RPMI8226 (cell line): ENCODE results near the gene GIMAP1.

ENCODE experiments used
- DNase-seq: peaks from one replicate; pipeline ENCODE4 v3.0.0-alpha.2; 2015

The GIMAP1 gene

DNA sequence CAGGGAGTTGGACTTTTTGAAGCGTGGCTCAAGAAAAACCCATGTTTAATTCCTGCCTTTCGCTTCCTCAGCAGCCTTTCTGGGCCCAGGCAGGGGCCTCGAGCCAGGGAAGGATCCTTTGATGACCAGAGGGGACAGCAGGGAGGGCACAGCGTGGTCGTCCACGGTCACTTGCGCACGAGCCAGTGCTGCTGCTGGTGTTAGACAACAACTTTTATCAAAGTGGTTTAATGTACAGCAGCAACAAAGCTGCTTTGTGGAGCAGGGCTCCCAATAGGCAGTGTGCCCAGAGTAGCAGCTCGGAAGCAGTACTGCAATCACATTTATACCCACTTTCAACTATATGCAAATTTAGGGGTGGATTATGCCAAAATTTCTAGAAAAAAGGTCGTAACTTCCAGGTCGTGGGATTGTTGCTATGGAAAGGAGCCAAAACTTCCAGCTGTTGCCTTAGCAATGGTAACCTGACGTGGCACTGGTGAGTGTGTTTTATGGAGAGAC, 6.1 kb downstream of the GIMAP1 start:
- no peak for DNase-seq

DNA sequence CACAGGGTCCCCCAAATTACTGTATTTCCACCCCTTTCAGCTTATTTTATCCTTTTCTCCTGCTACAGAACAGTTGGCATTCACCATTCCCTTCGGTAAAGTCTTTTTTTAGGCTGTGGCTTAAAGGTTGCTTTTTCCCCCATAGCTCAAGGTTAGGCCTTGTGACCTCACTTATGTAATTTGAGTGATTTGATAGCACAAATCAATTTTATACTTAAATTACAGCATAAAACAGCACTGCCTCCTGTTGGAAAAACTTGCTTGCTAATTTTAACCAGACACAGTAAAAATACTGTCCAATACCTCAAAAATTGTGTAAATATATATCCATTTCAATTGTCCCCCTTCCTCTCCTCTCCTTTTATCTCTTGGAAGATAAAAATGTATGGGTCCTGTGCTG, 7.1 kb downstream of the GIMAP1 start:
- no peak for DNase-seq

DNA sequence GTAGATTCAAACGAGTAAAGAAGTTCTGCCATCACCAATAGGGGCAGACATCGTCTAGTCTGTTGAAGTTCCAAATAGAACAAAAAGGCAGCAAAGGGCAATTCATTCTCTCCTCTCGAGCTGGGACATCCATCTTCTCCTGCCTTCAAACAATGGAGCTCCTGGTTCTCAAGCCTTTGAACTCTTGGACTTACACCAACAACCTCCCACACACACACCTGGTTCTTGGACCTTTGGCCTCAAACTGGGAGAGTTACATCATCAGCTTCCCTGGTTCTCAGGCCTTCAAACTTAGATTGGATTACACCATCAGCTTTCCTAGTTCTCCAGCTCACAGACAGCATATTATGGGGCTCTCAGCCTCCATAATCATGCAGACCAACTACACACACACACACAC, 11.0 kb downstream of the GIMAP1 start:
- DNase-seq = no peak

- no peak for DNase-seq
Measured at GRCh38 chr7:150728011-150728410, 11.6 kb downstream of the GIMAP1 start.

GRCh38 chr7:150728609-150729008, 12.2 kb downstream of the GIMAP1 start:
- no peak for DNase-seq

DNA sequence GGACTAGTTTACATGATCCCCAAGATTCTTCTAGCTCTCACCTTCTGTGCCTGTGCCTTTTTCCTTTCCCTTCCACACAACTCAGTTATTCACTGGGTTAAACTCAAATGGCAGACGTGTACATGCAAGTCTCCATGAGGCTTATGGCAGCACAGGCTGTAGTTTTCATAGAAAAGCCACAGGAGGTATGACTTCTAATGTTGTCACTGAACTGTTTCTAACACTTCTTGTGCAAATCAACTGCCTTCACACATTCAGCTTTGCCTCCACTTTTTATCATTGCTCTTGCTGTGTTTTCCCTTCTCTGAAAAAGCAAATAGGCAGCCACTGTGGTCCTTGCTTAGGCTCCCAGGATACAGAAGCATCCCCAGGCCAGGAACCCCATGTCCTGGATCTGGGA, 15.5 kb downstream of the GIMAP1 start:
- no peak for DNase-seq

DNA sequence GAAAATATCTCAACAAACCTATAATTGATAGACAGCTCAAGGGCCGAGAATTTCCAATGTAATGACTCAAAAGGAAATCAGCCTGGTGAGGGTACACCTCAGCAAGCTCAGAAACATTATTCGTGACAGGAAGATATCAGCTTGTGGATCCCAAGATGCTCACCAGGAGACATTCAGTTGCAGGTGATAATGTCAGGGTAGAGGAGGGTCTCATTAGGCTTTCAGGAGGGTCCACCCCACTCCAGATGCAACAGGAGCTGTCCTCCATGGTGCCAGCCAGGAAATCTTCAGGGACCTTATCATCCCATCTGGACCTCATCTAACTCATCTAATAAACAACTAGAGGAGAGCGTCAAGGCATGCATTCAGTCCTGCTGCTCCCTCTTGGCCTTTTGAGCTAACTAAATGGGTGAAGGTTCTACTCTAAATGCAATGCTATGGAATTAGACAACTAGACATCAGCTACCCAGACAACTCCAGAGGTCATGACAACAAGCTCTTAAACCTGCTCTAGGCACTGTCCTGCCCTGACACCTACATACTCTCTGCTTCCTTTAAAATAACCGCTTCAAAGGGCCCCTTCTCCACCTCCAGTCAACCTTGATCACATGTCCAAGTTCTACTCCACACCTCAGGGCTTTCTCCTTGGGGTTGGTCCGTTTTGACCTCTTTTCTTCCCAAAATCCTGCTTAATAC, 16.5 kb downstream of the GIMAP1 start:
- no peak for DNase-seq

DNA sequence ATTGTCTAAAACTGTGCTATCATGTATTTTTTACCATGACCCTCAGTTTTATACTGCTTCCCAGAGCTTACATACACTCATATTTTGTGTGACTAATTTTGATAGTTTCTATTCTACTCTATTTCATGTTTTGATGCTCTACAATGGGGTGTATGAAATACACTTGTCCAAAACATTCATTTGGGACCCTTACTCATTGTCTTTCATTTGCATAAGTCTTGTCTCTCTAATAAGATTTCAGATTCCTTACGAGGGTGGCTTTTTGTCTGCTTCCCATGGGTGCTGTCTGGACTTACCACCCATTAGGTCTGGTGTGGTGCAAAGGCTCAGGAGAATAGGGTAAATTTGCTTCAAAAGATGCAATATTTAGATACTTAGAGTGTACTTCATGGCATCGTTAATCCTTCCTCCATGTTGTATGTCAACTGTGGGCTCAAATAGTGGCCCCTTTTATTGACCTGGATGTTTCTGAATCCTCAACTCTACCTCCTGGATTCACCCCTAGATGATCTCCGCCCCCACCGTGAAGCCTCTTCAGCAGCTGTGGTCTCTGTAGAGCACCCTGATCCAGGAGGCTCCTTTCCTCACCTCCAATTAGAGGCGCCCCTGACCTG, 17.2 kb downstream of the GIMAP1 start:
- DNase-seq = no peak

GRCh38 chr7:150734254-150734653, 17.8 kb downstream of the GIMAP1 start:
- DNase-seq = no peak

GRCh38 chr7:150735596-150736358, 19.4 kb downstream of the GIMAP1 start:
- no peak for DNase-seq

DNA sequence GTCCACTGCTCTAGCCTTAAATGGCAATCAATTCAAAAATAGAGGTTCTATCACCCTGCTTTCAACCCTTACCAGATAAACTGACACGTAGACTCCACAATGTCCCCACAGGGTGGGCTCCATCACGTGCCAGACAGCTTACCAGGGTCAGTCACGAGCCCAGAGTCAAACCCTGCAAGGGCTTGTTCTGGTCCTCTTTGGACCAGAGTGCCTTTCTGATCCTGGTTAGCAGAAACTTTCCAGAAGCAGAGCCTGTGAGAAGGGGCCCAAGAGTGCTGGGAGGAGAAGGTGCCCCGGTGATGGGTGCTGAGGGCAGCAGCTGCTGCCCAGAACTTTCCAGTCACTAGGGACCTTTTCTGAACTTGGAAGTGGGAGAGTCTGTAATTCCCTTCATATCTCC, 20.5 kb downstream of the GIMAP1 start:
- DNase-seq = no peak

DNA sequence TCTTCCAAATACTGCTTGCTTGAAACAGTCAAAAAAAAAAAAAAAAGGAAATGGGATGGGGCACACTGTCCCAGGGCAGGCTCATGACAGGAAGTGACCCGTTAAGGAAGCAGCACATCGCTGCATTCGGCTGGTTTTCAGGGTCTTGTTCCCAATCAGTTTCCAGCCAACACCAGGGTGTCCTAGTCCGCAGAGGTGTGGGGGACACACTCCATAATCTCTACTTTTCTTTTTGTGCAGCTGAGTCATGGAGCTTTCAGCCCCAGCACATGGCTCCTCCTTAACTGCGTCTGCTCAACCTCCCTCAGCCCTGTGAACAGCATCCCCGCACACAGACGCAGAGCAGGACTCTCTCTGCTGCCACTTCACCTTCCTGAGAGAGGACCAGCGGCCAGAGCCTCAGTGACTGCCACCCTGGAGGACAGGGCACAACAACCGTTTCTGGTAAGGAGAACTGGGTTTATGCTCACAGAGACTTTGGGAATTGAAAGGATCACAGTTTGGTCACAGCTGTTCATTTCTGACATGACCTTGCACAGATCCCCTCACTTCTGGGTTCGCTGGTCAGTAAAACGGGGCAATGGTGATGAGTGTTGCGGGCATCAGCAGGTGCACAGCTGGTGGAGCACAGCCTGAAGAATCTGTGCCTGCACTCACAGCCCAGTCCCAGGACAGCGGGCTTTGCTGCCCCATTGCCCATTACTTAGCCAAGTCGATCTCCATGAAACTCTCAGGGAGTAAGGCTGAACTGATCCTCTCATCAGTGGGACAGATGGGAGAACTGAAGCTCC, 21.0 kb downstream of the GIMAP1 start, which contains the start of gene GIMAP5:
GIMAP5 (plus strand) TSS at position 154 of the 791 bp plus-strand sequence. CDS start 3,467 bp downstream, outside the sequence.
- DNase-seq = peak; percentile 17

- DNase-seq = no peak
Measured at GRCh38 chr7:150738092-150738491, 21.7 kb downstream of the GIMAP1 start.

DNA sequence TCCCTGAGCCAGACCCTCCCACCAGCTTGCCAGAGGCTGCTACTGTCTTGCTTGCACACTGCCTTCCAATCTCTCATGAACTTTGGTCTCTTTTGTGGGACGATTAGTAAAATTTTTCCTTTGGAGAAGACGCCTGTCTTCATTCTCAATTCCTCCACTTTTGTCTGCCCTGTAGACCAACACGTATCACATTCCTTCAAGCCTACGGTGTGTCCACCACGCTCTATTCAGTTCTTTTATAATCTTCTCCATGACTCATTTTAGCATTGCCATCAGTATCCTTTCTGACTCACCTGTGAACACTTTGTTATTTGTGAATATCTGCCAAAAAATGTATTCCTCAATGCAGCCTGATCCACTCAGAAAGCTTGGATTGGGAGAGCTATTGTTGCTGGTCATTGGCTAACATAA, 22.2 kb downstream of the GIMAP1 start:
- no peak for DNase-seq

DNA sequence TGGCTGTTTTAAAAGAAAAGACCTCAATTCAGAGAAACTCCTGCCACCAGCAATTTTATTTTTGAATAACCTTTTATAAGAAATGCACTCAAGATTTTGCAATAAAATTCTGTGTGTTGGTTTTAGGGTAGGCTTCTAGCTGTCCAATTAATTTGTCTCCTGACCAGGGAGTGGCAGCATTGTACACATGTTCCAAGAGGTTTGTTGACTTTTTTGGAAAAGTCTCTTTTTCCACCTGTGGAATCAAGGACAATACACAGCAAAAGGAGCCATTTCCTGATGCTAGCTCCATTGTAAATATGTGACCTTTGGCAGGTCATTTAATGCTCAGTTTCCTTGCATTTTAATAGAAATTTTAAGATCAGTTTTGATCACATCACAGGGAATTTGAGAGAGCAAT, 22.6 kb downstream of the GIMAP1 start:
- no peak for DNase-seq

GRCh38 chr7:150740053-150740452, 23.6 kb downstream of the GIMAP1 start:
- DNase-seq = no peak

DNA sequence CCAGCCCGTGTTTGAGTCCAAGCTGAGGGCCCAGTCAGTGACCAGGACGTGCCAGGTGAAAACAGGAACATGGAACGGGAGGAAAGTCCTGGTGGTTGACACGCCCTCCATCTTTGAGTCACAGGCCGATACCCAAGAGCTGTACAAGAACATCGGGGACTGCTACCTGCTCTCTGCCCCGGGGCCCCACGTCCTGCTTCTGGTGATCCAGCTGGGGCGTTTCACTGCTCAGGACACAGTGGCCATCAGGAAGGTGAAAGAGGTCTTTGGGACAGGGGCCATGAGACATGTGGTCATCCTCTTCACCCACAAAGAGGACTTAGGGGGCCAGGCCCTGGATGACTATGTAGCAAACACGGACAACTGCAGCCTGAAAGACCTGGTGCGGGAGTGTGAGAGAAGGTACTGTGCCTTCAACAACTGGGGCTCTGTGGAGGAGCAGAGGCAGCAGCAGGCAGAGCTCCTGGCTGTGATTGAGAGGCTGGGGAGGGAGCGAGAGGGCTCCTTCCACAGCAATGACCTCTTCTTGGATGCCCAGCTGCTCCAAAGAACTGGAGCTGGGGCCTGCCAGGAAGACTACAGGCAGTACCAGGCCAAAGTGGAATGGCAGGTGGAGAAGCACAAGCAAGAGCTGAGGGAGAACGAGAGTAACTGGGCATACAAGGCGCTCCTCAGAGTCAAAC, 26.0 kb downstream of the GIMAP1 start:
- no peak for DNase-seq

DNA sequence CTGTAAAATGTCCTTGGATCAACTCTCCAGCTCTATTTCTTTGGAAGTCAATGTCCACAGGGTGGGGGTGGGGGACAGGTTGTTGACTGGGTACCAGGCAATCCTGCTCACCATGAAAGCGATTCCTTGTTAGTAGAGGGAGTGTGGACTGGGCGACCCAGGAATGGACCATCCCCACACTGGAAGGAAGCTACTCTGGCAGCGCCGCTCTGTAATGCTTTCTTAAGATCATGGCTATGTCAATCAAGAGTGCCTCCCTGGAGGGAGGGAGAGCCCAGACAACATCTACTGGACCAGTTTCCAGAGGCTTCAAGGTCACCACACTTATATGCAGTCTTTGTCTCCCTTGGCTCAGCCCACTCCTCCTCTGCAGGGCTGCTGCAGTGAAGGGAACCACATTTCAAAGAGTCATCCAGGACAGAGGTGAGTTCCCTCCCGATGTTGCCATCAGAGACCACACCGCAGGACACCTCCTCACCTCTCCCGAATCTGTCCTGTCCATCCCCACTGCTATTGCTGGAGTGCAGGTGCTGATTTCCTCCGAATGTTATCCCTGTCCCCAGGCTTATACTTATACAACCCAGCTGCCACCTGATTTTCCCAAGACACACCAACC, 27.7 kb downstream of the GIMAP1 start:
- no peak for DNase-seq

GRCh38 chr7:150745086-150745485, 28.7 kb downstream of the GIMAP1 start:
- DNase-seq = no peak

GRCh38 chr7:150745876-150746275, 29.5 kb downstream of the GIMAP1 start:
- DNase-seq = no peak

DNA sequence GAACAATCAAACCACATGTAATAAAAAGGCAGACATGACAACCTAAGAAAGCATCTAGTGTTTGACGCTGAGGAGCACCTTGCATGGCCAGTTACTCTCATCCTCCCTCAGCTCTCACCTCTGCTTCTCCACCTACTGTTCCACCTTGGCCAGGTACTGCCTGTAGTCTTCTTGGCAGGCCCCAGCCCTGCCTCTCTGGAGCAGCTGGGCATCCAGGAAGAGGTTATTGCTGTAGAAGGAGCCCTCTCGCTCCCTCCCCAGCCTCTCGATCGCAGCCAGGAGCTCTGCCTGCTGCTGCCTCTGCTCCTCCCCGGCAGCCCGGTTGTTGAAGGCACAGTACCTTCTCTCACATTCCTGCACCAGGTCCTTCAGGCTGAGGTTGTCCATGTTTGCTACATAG, 30.5 kb downstream of the GIMAP1 start:
- DNase-seq = no peak

- no peak for DNase-seq
Measured at GRCh38 chr7:150748376-150748775, 32.0 kb downstream of the GIMAP1 start.
